ENCODE results near the gene MPG.

The MPG gene

DNA sequence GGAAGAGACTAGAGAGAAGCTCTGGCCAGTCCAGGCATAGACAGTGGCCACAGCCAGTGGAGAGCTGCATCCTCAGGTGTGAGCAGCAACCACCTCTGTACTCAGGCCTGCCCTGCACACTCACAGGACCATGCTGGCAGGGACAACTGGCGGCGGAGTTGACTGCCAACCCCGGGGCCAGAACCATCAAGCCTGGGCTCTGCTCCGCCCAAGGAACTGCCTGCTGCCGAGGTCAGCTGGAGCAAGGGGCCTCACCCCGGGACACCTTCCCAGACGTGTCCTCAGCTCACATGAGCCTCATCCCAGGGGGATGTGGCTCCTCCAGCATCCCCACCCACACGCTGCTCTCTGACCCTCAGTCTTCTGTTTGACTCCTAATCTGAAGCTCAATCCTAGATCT is 8.8 kb upstream of the MPG start:
- H3K4me3 ChIP-seq (replicated peaks; ENCODE audit: low read depth, low read length) = no peak overlapping the region
- TF ChIP-seq, protein P1, sequence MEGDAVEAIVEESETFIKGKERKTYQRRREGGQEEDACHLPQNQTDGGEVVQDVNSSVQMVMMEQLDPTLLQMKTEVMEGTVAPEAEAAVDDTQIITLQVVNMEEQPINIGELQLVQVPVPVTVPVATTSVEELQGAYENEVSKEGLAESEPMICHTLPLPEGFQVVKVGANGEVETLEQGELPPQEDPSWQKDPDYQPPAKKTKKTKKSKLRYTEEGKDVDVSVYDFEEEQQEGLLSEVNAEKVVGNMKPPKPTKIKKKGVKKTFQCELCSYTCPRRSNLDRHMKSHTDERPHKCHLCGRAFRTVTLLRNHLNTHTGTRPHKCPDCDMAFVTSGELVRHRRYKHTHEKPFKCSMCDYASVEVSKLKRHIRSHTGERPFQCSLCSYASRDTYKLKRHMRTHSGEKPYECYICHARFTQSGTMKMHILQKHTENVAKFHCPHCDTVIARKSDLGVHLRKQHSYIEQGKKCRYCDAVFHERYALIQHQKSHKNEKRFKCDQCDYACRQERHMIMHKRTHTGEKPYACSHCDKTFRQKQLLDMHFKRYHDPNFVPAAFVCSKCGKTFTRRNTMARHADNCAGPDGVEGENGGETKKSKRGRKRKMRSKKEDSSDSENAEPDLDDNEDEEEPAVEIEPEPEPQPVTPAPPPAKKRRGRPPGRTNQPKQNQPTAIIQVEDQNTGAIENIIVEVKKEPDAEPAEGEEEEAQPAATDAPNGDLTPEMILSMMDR (IDR thresholded peaks at IDR 0.05; ENCODE audit: low read length, missing control alignments) = no peak
- no peak for DNase-seq (ENCODE audit: low read depth)

DNA sequence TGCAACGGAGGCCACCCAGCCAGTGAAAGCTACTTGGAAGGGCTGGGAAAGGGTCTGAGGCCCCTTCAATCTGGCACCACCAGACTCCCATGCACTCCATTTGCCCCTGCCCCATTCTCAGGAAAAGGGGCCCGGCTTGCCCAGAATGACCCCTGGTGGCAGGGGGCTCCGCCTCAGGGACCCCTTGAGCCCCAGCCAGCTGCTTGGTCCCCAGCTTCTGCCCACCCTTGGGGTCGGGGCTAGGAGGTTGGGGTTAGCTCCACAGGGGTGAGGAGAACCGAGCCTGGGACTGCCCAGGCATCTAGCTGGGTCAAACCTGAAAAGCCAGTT is 6.8 kb upstream of the MPG start:
- no peak for DNase-seq (ENCODE audit: low read depth)

DNA sequence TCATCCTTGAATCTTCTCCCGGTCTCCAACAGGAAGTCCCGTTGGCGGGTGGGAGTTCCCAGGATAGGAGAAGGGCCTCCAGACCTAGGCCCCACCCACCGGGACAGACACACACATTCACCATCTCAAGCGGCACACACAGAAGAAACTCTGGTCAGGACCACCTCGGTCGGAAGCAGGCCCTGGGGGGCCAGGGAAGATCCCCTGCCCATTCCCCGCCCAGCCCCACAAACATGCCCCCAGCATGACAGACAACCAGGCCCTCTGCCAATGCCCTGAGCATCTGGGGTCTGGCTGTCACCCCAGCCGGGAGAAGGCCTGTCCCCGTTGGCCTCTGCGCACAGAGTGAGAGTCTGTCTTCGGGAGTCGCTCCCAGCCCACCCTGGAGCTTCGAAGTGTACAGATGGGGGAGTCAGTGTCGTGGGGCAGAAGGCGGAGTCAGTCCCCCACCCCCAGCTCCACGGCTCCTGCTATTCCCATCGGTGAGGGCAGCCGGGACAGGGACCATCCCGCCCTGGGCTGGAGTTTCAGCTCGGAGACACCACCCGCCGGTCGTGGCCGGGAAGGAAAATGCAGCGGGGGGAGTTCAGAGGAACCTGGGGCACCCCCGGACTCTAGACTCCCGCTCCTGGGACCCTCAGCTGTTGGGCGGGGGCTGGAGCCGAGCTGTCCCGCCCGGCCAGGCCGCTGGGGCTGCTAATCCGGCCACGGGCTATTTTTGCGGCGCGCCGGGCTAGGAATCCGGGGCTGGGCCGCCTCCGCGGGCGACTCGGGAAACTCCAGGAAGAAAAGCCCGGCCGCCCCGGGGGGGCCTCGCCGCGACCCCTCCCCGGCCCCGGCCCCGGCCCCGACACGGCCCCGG is 6.3 kb upstream of the MPG start:
- DNase-seq (ENCODE audit: low read depth) = peak; percentile 61
- TF ChIP-seq, protein P1 (IDR thresholded peaks at IDR 0.05; ENCODE audit: low read length, missing control alignments) = no peak
- peak overlapping the region; percentile 74 for H3K4me3 ChIP-seq (replicated peaks; ENCODE audit: low read depth, low read length)

More for the DNA sequence above, 6.8 kb upstream of the MPG start:
- TF ChIP-seq, protein P1 (IDR thresholded peaks at IDR 0.05; ENCODE audit: low read length, missing control alignments) = no peak
- peak overlapping the region; percentile 74 for H3K4me3 ChIP-seq (replicated peaks; ENCODE audit: low read depth, low read length)

GRCh38 chr16:72561-73548 is 5.2 kb upstream of the MPG start, which contains the start of gene RHBDF1:
Gene RHBDF1, minus strand, starts transcription at chr16:72631. Its CDS starts 7,616 bp downstream, at chr16:65015.
- TF ChIP-seq, protein P1 (IDR thresholded peaks at IDR 0.05; ENCODE audit: low read length, missing control alignments) = no peak
- H3K4me3 ChIP-seq (replicated peaks; ENCODE audit: low read depth, low read length) = peak within 1 kb of the TSS; percentile 74
- DNase-seq (ENCODE audit: low read depth) = peak; percentile 54

GRCh38 chr16:74051-74746 is 3.8 kb upstream of the MPG start:
- no peak for DNase-seq (ENCODE audit: low read depth)
- TF ChIP-seq, protein P1 (IDR thresholded peaks at IDR 0.05; ENCODE audit: low read length, missing control alignments) = no peak
- no peak overlapping the region for H3K4me3 ChIP-seq (replicated peaks; ENCODE audit: low read depth, low read length)

DNA sequence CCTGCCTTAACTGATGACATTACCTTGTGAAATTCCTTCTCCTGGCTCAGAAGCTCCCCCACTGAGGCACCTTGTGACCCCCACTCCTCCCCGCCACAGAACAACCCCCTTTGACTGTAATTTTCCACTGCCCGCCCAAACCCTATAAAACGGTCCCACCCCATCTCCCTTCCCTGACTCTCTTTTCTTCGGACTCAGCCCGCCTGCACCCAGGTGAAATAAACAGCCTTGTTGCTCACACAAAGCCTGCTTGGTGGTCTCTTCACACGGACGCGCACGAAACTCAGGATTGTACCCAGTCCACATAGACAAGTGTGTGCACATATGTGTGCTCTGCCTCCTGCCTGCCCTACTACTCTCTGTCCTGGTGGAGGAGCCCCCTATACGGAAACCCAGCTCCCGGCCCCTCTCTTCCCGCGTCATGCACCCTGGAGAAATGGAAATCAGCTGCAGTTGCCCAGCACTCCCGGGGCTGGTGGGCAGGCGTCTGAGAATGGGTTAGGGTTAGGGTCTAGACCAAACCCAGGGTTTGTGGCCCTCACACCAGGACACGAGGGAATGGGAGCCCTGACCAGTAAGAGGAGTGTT is 3.2 kb upstream of the MPG start:
- H3K4me3 ChIP-seq (replicated peaks; ENCODE audit: low read depth, low read length) = no peak overlapping the region
- DNase-seq (ENCODE audit: low read depth) = no peak
- TF ChIP-seq, protein P1 (IDR thresholded peaks at IDR 0.05; ENCODE audit: low read length, missing control alignments) = no peak
